Upper lobe of left lung (tissue), 4 donors: ENCODE measurements around the gene ZCCHC24.

Experiments used
- EP300 ChIP-seq, 4 donors: sonication (generic); formaldehyde crosslinking; IDR thresholded peaks; one replicate each; pipeline ENCODE4 v1.5.1; 2017; ENCODE audit warnings: antibody characterized with exemption in 4 of 4, control low read depth in 2 of 4
- TF ChIP-seq, protein P1 (sequence below), 6 experiments: fragments of 450-650 bp in 4 of 6; fragments of 200-600 bp in 2 of 6; sonication (generic) in 2 of 6; IDR thresholded peaks; one replicate each; pipeline ENCODE4 v1.5.1; 2016 to 2019; ENCODE audit warnings: antibody characterized with exemption in 6 of 6

- TF ChIP-seq, protein P1, sequence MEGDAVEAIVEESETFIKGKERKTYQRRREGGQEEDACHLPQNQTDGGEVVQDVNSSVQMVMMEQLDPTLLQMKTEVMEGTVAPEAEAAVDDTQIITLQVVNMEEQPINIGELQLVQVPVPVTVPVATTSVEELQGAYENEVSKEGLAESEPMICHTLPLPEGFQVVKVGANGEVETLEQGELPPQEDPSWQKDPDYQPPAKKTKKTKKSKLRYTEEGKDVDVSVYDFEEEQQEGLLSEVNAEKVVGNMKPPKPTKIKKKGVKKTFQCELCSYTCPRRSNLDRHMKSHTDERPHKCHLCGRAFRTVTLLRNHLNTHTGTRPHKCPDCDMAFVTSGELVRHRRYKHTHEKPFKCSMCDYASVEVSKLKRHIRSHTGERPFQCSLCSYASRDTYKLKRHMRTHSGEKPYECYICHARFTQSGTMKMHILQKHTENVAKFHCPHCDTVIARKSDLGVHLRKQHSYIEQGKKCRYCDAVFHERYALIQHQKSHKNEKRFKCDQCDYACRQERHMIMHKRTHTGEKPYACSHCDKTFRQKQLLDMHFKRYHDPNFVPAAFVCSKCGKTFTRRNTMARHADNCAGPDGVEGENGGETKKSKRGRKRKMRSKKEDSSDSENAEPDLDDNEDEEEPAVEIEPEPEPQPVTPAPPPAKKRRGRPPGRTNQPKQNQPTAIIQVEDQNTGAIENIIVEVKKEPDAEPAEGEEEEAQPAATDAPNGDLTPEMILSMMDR (IDR thresholded peaks at IDR 0.05) = no peak
- no peak for TF ChIP-seq EP300 (IDR thresholded peaks at IDR 0.05)
Observed at GRCh38 chr10:79479283-79479909, 34.0 kb upstream of the ZCCHC24 start.
